Fibroblast of the aortic adventitia (primary cell): ENCODE data around the gene SEC63. TPM values are rescaled to one million over a fixed set of nuclear protein-coding genes. Genes with fewer than 3 reads are reported as not detected.

Experiments used
- DNase-seq: peaks from one replicate; pipeline ENCODE4 v3.0.0-alpha.2; 2010; ENCODE audit warnings: low read depth
- H3K4me3 ChIP-seq: 2 replicates; pipeline ENCODE4 v1.5.1; 2011; ENCODE audit warnings: low read depth, mild to moderate bottlenecking, control low read depth, low read length, moderate library complexity
- CTCF ChIP-seq: IDR thresholded peaks from 2 replicates; pipeline ENCODE4 v1.5.1; 2011; ENCODE audit warnings: mild to moderate bottlenecking, low read length, control low read depth, inconsistent platforms; ENCODE audit not compliant: insufficient read depth
- total RNA-seq: library from RNA; depleted of rRNA; stranded (reverse); fragments of >200 nt; gene quantifications from 2 replicates; pipeline ENCODE4 v1.2.3, GENCODE V29; 2012; ENCODE audit warnings: low replicate concordance

The SEC63 gene
- total RNA-seq, 1 donor, result 49.5 TPM

DNA sequence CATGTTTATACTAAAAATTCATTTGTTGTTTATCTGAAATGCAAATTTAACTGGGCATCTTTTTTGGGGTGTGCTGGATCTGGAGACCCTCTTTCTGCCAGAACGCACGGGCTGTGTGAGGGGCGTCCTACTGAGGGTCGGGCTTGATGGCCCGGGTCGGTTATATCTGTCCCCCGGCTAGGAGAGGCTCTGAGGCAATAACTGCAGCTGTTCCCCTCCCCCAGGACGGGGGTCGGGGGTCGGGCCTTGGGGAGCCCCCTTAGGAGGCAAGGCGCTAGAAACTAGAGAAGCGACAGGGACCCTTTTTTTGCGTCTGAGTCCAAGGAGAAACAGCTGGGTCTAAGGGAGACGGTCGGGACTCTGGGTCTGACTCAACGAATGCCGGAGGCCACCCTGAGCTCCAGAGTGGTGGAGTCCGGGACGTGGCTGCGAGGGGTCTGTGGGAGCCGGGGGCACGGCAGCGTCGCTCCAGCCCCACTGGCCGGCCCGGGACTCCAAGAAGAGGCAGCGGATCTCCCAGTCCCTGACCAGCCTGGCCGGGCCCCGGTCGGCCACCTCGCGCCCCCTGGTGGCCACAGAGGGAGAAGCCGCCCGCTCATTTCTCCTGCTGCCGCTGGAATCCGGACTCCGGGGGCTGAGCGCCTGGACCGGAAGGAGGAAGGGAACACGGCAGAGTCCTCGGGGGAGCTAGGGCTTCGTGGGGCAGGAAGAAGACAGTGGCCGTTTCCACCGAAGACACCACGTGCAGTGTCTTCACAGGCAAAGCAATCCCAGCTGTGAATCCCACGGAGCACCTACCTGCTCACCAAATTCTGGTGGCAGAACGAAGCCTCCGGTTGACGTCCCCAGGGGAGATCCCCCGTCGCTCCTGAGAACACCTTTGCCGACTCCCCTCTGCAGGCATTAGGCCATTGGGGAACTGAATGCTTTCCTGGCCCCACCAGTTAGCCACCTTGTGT is 109.9 kb downstream of the SEC63 start:
- DNase-seq, result peak; percentile 73
- peak; percentile 91 for TF ChIP-seq CTCF
- H3K4me3 ChIP-seq, result peak overlapping the region; percentile 72

DNA sequence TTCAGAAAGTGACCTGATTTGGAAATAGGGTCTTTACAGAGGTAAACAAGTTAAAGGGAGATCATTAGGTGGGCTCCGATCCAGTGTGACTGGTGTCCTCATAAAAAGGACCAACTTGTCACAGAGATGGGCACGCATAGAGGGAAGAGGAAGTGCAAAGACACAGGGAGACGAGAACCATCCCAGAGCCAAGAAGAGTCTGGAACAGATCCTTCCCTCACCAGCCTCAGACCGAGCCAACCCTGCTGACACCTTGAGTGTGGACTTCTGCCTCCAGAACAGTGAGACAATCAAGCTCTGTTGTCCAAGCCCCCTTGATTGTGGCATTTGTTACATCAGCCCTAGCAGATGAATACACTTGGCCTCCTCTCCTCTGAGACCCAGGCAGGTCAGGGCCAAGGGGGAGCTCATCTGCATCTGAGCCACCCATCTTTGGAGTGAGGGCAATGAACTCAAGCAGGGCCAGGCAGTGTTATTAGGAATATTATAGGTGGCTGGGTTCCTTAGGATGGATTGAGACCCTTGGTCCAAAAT is 111.7 kb downstream of the SEC63 start:
- H3K4me3 ChIP-seq, result no peak overlapping the region
- no peak for TF ChIP-seq CTCF
- DNase-seq, result no peak

- no peak for TF ChIP-seq CTCF
- H3K4me3 ChIP-seq, result no peak overlapping the region
- no peak for DNase-seq
These were observed 112.2 kb downstream of the SEC63 start for GRCh38 chr6:107845777-107846176.

DNA sequence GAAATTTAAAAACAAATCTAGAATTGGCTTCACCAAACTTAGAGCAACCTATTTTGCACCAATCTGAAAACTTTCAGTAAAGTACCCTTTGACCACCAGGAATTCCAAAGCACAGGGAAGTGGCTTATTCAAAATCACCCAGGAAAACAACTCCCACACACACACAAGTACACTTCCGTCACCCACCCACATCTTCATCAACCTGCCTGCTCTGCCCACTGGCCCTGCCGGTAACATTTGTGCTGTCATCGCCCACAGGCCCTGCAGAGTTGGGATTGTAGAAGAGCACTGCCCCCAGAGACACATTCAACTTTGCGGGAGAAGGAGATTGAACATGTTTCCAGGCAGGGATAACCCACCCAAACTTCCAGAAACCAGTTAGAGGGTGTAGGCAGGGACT is 114.6 kb downstream of the SEC63 start:
- TF ChIP-seq CTCF, result no peak
- DNase-seq, result no peak
- no peak overlapping the region for H3K4me3 ChIP-seq

- no peak for TF ChIP-seq CTCF
- no peak overlapping the region for H3K4me3 ChIP-seq
- no peak for DNase-seq
These were observed 116.7 kb downstream of the SEC63 start for GRCh38 chr6:107841275-107841670.

DNA sequence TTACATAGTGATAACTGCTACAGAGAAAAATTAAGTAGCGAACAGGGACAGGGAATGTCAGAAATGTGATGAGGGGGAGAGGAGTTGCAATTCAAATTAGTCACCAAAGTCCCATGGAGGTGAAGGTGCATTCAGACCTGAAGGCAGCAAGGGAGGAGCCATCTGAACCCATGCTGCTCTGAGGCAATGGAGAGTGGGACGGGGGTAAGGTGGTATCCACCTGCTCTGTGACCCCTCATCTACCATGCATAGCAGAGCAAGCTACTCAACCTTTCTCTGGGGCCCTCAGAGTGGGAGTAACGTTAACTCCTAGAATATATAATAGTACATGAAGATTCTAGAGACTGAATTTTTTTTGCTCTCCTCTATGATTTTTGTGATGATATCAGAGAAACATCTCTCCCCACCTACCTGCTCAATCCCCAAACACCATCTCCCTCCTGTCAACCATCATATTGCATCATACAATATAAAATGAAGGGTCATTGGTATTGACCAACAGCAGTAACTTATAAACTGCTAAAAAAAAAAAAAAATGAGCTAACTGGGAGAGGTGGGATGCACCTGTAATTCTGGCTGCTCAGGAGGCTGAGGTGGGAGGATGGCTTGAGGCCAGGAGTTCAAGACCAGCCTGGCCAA is 117.3 kb downstream of the SEC63 start:
- TF ChIP-seq CTCF, result no peak
- H3K4me3 ChIP-seq, result no peak overlapping the region

More for the DNA sequence above, 117.3 kb downstream of the SEC63 start:
- DNase-seq, result no peak
